ENCODE results near the gene ZNF77.

DNA sequence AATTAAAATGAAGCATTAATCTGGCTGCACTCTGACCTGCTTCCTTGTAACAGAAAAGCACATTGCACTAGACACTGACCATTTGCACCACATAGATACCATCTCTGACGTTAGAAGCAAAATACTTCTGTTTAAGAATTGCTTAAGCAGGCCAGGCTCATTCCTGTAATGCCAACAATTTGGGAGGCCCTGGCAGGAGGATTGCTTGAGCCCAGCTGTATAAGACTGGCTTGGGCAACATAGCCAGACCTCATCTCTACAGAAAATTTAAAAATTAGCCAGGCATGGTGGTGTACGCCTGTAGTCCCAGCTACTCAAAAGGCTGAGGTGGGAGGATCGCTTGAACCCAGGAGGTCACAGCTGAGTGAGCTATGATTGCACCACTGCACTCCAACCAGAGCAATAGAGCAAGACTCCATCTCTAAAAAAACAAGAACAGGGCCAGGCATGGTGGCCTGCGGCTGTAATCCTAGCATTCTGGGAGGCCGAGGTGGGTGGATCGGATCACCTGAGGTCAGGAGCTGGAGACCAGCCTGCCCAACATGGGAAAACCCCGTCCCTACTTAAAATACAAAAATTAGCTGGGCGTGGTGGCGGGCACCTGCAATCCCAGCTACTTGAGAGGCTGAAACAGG lies 25.5 kb upstream of the ZNF77 start:
- TF ChIP-seq EGR1 (IDR thresholded peaks at IDR 0.05) (no peak), RAD21 (IDR thresholded peaks at IDR 0.05; ENCODE audit: low read depth) (no peak), FOXM1 (IDR thresholded peaks at IDR 0.05; ENCODE audit: borderline replicate concordance, low read depth) (no peak), CREB1 (IDR thresholded peaks at IDR 0.05; ENCODE audit: low read depth) (no peak)

Data from Ishikawa (cell line).